SW 1271 (cell line): Measurements from ENCODE around the gene PTX4.

ENCODE experiments used
- DNase-seq, 2 experiments: peaks; one replicate each; lab custom pipeline; 2025; lab: John Stamatoyannopoulos, UW

Gene PTX4

GRCh38 chr16:1459967-1460366 is 28.8 kb downstream of the PTX4 start:
- DNase-seq, result no peak

- DNase-seq, result no peak
These were observed 29.8 kb downstream of the PTX4 start for GRCh38 chr16:1458977-1459341.

GRCh38 chr16:1458336-1458976 is 30.3 kb downstream of the PTX4 start:
- no peak for DNase-seq

- DNase-seq, result no peak
These were observed 31.1 kb downstream of the PTX4 start for GRCh38 chr16:1457489-1458245.

GRCh38 chr16:1456951-1457350 is 31.8 kb downstream of the PTX4 start:
- no peak for DNase-seq

- DNase-seq, result no peak
These were observed 33.3 kb downstream of the PTX4 start for GRCh38 chr16:1455190-1456171.

GRCh38 chr16:1454561-1454960 is 34.2 kb downstream of the PTX4 start:
- DNase-seq, result no peak

- no peak for DNase-seq
These were observed 35.4 kb downstream of the PTX4 start for GRCh38 chr16:1453316-1453715.

GRCh38 chr16:1452530-1452929 is 36.2 kb downstream of the PTX4 start:
- DNase-seq, result no peak

GRCh38 chr16:1451702-1452392 is 36.9 kb downstream of the PTX4 start:
- no peak for DNase-seq

GRCh38 chr16:1450841-1451240 is 37.9 kb downstream of the PTX4 start:
- DNase-seq, result no peak

GRCh38 chr16:1450218-1450617 is 38.5 kb downstream of the PTX4 start:
- DNase-seq, result no peak

GRCh38 chr16:1449201-1449788 is 39.4 kb downstream of the PTX4 start:
- no peak for DNase-seq

- DNase-seq, result no peak
These were observed 40.1 kb downstream of the PTX4 start for GRCh38 chr16:1448536-1449116.

- no peak for DNase-seq
These were observed 40.8 kb downstream of the PTX4 start for GRCh38 chr16:1447965-1448364.

GRCh38 chr16:1446296-1447080 is 42.3 kb downstream of the PTX4 start:
- no peak for DNase-seq

GRCh38 chr16:1445518-1446203 is 43.1 kb downstream of the PTX4 start:
- no peak for DNase-seq

- no peak for DNase-seq
These were observed 43.8 kb downstream of the PTX4 start for GRCh38 chr16:1444730-1445517.
